Liver (tissue), 3 donors: Measurements from ENCODE around the gene STXBP4.

Experiments used
- ATF3 ChIP-seq: IDR thresholded peaks from 2 replicates; pipeline ENCODE4 v1.6.1; 2016; ENCODE audit warnings: antibody characterized with exemption
- CTCF ChIP-seq: fragments of 150-350 bp; IDR thresholded peaks from 2 replicates; pipeline ENCODE4 v1.5.1; 2017; ENCODE audit warnings: improper control_type of control experiment, low read depth, low read length; ENCODE audit not compliant: missing input control
- EGR1 ChIP-seq, 2 donors: IDR thresholded peaks; 2 replicates each; pipeline ENCODE4 v1.6.1; 2016 to 2018; ENCODE audit warnings: antibody characterized with exemption in 2 of 2, low read depth in 2 of 2
- GABPA ChIP-seq, 2 donors: IDR thresholded peaks in 1 of 2; conservative IDR thresholded peaks in 1 of 2; 2 replicates each; pipeline ENCODE4 v1.6.1; 2016; ENCODE audit warnings: antibody characterized with exemption in 2 of 2, mild to moderate bottlenecking in 1 of 2, moderate library complexity in 1 of 2
- HNF4G ChIP-seq: IDR thresholded peaks from 2 replicates; pipeline ENCODE4 v1.6.1; 2016; ENCODE audit warnings: antibody characterized with exemption
- JUND ChIP-seq, 2 donors: IDR thresholded peaks; 2 replicates each; pipeline ENCODE4 v1.6.1; 2016; ENCODE audit warnings: antibody characterized with exemption in 2 of 2
- MAX ChIP-seq: IDR thresholded peaks from 2 replicates; pipeline ENCODE4 v1.6.1; 2016; ENCODE audit warnings: antibody characterized with exemption
- RAD21 ChIP-seq, 2 donors: IDR thresholded peaks; 2 replicates each; pipeline ENCODE4 v1.6.1; 2016; ENCODE audit warnings: antibody characterized with exemption in 2 of 2, mild to moderate bottlenecking in 2 of 2
- SP1 ChIP-seq: IDR thresholded peaks from 2 replicates; pipeline ENCODE4 v1.6.1; 2018; ENCODE audit warnings: antibody characterized with exemption, mild to moderate bottlenecking
- TAF1 ChIP-seq: conservative IDR thresholded peaks from 2 replicates; pipeline ENCODE4 v1.6.1; 2016; ENCODE audit warnings: antibody characterized with exemption, mild to moderate bottlenecking
- donor health status: healthy.
- donor health status: healthy.

GRCh38 chr17:54920819-54921218 lies 47.7 kb upstream of the STXBP4 start:
- TF ChIP-seq RAD21 (IDR thresholded peaks at IDR 0.05) (no peak), EGR1 (IDR thresholded peaks at IDR 0.05; ENCODE audit: low read depth in 2 of 2) (no peak), TAF1 (no peak), CTCF (no peak), MAX (no peak), ATF3 (no peak), JUND (IDR thresholded peaks at IDR 0.05) (no peak), HNF4G (no peak), SP1 (no peak), GABPA (IDR thresholded peaks at IDR 0.05 in 1 of 2, conservative IDR thresholded peaks at IDR 0.05 in 1 of 2) (no peak)
